SK-MEL-5 (cell line): ENCODE measurements around the gene PCDHGA5. TPM values are rescaled to one million over a fixed set of nuclear protein-coding genes. Genes with fewer than 3 reads are reported as not detected.
"Not testable (repeated sequence)": the region's sequence is repeated elsewhere in the genome, so short reads cannot be mapped to it uniquely, and the experiment has no call there.

Experiments
- DNase-seq: peaks from one replicate; pipeline ENCODE4 v3.0.0-alpha.2; 2016; ENCODE audit warnings: low read depth, low spot score
- in situ Hi-C: cut with HindIII; loops from 2 replicates; pipeline ENCODE4 v1.10.0; 2016; ENCODE audit warnings: low sequenced_read_pairs, high pct_unique_total_duplicates, low pct_unique_long_range_greater_than_20kb
- total RNA-seq: library from RNA; depleted of rRNA; stranded (reverse); fragments of >200 nt; shearing (Covaris generic); gene quantifications from 2 replicates; pipeline ENCODE4 v1.2.3, GENCODE V29; 2014

The PCDHGA5 gene
- total RNA-seq, 1 experiment from 2014 or later: 0.66 TPM

GRCh38 chr5:141345327-141345726 lies 18.6 kb upstream of the PCDHGA5 start:
- DNase-seq: no peak
- in situ Hi-C loops: no loop called here

GRCh38 chr5:141346017-141346416 lies 17.9 kb upstream of the PCDHGA5 start:
- DNase-seq, in situ Hi-C loops: not testable (repeated sequence)

DNA sequence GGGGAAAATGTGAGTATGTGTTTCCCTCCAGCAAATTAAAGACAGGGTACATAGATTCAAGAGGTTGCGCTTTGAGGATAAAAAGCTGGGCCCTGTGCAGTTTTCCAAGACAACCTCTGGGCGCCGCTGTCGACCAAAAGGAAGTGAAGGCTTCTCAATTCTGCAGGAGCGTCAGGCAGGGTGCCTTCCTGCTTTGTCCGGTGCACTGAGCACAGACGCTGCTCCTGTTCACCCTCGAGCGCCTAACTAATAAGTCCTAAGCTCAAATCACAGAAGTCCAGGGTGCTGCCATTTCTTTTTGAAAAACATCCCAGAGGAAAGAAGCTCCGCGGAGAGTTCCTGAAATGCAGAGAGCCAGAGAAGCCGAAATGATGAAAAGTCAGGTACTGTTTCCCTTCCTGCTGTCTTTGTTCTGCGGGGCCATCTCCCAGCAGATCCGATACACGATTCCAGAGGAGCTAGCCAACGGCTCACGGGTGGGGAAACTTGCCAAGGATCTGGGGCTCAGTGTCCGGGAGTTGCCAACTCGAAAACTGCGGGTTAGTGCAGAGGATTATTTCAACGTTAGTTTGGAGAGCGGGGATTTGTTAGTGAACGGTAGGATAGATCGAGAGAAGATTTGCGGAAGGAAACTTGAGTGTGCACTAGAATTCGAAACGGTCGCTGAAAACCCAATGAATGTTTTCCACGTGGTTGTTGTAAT lies 13.9 kb upstream of the PCDHGA5 start, which contains the start of gene PCDHGB1:
TSS of gene PCDHGB1 (plus strand) at position 183 of the 703 bp plus-strand sequence. CDS start at position 345, 162 bp downstream.
- in situ Hi-C loops: no loop called here
- DNase-seq: peak; percentile 75

DNA sequence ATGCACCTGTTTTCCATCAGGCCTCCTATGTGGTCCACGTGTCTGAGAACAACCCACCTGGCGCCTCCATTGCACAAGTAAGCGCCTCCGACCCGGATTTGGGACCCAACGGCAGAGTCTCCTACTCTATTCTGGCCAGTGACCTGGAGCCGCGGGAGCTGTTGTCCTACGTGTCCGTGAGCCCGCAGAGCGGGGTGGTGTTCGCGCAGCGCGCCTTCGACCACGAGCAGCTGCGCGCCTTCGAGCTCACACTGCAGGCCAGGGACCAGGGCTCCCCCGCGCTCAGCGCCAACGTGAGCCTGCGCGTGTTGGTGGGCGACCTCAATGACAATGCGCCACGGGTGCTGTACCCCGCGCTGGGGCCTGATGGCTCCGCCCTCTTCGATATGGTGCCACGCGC lies 12.4 kb upstream of the PCDHGA5 start:
- DNase-seq: no peak
- in situ Hi-C loops: no loop called here

GRCh38 chr5:141354900-141355469 lies 9.0 kb upstream of the PCDHGA5 start, which contains the start of gene PCDHGA4:
PCDHGA4 (plus strand) TSS chr5:141355021; CDS start chr5:141355108, 87 bp downstream.
- no peak for DNase-seq
- in situ Hi-C loops: no loop called here

DNA sequence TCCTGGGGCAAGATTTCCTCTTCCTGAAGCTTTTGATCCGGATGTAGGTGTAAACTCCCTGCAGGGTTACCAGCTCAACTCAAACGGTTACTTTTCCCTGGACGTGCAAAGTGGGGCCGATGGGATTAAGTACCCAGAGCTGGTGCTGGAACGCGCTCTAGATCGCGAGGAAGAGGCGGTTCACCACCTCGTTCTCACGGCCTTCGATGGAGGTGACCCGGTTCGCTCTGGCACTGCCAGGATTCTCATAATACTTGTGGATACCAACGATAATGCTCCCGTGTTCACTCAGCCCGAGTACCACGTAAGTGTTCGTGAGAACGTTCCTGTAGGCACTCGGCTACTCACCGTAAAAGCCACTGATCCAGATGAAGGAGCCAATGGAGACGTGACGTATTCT lies 8.3 kb upstream of the PCDHGA5 start:
- in situ Hi-C loops: no loop called here
- DNase-seq: no peak

GRCh38 chr5:141356133-141356532 lies 7.8 kb upstream of the PCDHGA5 start:
- DNase-seq: no peak
- in situ Hi-C loops: no loop called here

DNA sequence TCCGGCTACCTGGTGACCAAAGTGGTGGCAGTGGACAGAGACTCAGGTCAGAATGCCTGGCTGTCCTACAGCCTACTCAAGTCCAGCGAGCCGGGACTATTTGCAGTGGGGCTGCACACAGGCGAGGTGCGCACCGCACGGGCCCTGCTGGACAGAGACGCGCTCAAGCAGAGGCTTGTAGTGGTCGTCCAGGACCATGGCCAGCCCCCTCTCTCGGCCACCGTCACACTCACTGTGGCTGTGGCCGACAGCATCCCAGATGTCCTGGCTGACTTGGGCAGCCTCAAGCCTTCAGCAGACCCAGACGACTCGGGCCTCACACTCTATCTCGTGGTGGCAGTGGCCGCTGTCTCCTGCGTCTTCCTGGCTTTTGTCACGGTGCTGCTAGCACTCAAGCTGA lies 7.0 kb upstream of the PCDHGA5 start:
- in situ Hi-C loops: no loop called here
- no peak for DNase-seq

GRCh38 chr5:141359790-141360426 lies 4.1 kb upstream of the PCDHGA5 start, which contains the start of gene PCDHGB2:
PCDHGB2 (plus strand) TSS chr5:141359994; CDS start chr5:141360136, 142 bp downstream.
- DNase-seq: peak; percentile 51
- in situ Hi-C loops: no loop called here

DNA sequence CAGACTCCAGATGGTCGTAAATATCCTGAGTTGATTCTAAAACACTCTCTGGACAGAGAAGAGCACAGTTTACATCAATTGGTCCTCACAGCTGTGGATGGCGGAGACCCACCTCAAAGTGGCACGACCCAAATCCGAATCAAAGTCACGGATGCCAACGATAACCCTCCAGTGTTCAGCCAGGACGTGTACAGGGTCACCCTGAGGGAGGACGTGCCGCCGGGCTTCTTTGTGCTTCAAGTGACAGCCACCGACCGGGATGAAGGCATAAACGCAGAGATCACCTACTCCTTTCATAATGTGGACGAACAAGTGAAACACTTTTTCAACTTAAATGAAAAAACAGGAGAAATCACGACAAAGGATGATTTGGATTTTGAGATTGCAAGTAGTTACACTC lies 3.3 kb upstream of the PCDHGA5 start:
- in situ Hi-C loops: no loop called here
- DNase-seq: no peak

DNA sequence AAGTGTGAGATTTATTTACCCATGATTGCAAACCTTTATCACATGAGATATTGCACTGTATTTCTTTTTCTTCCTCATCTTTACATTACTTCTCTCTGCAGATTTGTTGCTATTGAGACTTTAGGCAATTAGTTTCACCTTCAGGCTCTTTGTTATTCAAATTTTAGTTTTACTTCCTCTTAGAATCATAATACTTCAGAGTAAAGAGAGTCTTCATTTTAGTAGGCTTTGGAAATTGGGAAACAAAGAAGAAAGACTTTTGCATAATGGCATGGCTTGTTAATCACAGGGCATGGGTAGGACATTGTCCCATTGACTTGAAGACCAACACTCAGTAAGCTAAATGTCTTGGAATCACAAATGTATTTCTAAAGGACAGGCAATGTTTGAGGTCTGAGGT lies 1.2 kb upstream of the PCDHGA5 start:
- in situ Hi-C loops: no loop called here
- no peak for DNase-seq

GRCh38 chr5:141366016-141366896 lies 2.3 kb downstream of the PCDHGA5 start:
- in situ Hi-C loops: no loop called here
- DNase-seq: no peak

DNA sequence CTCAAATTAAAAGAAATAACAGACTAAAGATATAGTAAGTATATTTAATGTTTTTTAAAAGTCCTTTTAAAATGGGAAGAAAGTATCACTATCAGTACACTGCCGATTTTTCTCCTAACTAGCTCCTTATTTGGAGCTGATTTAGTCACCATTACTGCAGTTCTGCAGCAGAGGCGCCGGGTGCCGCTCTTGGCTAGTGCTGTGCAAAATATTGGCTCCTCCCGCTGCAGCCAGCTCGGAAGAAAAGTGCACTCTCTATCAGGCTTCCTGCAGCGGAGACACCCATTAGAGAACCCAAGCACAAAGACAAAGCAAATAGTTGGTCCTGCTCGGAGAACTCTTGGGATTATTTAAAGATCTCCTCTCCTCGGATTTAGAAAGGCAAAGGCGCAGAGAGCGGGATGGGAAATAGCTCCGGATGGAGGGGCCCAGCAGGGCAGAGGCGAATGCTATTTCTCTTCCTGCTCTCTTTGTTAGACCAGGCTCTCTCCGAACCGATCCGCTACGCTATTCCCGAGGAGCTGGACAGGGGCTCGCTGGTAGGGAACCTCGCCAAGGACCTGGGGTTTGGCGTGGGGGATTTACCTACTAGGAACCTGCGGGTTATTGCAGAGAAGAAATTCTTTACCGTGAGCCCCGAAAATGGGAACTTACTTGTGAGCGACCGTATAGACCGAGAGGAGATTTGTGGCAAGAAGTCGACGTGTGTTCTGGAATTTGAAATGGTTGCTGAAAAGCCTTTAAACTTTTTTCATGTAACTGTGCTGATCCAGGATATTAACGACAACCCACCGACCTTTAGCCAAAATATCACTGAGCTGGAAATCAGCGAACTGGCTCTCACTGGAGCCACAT lies 6.3 kb downstream of the PCDHGA5 start, which contains the start of gene PCDHGB3:
TSS of gene PCDHGB3 (plus strand) at position 249 of the 855 bp plus-strand sequence. CDS start at position 402, 153 bp downstream.
- peak; percentile 33 for DNase-seq
- in situ Hi-C loops: no loop called here

GRCh38 chr5:141371572-141372475 lies 7.9 kb downstream of the PCDHGA5 start:
- no peak for DNase-seq
- in situ Hi-C loops: no loop called here

GRCh38 chr5:141373673-141374317 lies 9.8 kb downstream of the PCDHGA5 start, which contains the start of gene PCDHGA6:
PCDHGA6 (plus strand) TSS chr5:141373891; CDS start chr5:141374084, 193 bp downstream.
- in situ Hi-C loops: no loop called here
- DNase-seq: peak; percentile 59
